Measurements from ENCODE around the gene PTPRM. TPM values are rescaled to one million over a fixed set of nuclear protein-coding genes. Genes with fewer than 3 reads are reported as not detected.

The PTPRM gene
- polyA plus RNA-seq, 3 donors = 89.6 to 94.8 (median 92.6) TPM

DNA sequence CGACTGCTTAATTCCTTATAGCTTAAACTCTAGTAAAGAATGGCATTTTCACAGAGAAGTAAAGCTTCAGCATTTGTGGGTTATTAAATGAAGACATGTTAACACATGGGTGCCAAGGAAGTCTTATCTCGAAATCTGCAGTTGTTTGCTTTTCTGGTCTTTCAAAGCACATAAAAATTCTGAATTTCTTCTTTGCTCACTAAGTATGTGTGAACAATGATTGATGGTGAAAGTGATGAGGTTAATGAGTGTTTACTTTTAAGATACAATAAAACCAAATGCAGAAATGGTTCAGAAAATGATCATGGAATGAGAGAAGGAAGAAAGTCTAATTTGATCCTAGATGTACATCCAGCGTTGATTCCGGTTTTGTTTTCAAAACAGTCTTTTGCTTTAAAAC, 807.6 kb downstream of the PTPRM start:
- no peak for DNase-seq (ENCODE audit: extremely low read depth in 1 of 11, low read depth in 9 of 11, low spot score in 4 of 11)

DNA sequence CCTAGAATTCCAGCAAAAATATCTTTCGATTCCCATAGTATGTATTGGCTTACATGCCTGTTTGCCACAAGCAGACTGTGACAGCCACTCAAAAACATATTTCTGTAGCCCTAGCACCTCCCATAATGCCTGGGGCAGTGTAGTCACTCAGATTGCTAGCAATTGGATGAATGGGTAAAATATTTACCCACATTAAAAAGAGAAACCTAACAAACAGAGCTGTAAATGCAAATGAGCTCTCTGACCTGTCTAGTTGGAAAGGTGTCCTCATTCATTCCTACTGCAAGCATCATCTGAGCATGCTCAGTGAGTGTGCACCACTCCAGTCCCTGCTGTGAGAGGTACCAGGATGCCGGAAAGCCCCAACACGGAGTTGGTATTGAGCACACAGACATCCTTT, 808.1 kb downstream of the PTPRM start:
- DNase-seq (ENCODE audit: extremely low read depth in 1 of 11, low read depth in 9 of 11, low spot score in 4 of 11) = no peak

DNA sequence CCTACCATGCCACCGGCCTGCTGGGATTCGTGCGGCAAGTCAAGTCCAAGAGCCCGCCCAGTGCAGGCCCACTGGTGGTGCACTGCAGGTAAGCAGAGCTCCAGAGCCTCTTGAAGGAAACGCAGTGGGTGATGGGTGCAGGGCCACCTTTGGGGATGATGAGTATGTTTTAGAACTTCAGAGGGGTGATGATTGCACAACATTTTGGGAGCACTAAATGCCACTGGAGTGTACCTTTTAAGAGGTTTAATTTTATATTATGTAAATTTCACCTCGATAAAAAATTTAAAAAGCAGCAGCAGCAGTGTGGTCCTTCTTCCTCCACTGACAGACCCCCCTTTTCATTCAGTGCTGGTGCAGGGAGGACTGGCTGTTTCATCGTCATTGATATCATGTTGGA, 809.0 kb downstream of the PTPRM start:
- DNase-seq (ENCODE audit: extremely low read depth in 1 of 11, low read depth in 9 of 11, low spot score in 4 of 11) = no peak

DNA sequence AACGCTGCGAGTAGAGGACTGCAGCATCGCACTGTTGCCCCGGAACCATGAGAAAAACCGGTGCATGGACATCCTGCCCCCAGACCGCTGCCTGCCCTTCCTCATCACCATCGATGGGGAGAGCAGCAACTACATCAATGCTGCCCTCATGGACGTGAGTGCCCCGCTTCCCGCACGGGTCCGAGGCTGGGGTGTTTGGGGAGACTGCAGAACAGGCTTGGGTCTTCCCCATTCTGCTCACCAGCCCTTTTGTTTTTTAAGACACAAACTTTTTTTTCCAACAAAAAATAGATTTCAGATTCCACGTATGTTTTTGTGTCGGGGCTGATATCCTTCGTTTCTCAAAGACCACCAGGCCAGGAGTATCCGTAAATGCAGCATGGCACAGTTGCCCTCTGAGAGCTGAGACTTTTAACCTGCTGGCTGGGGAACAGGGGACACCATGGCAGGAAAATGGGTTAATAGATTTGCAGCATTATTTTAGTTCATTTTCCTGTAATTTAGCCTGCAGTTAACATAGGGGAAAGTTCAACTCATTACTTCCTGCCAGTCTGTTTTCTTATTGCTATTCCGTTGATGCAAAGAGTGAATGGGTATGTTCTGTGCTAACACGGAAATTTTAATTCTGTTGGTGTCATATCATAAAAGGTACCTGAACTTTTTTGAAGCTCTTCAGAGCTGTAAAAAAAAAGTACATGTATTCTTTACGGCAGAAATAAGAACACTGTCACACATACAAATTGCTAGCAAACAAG, 812.2 kb downstream of the PTPRM start:
- DNase-seq (ENCODE audit: extremely low read depth in 1 of 11, low read depth in 9 of 11, low spot score in 4 of 11) = no peak

DNA sequence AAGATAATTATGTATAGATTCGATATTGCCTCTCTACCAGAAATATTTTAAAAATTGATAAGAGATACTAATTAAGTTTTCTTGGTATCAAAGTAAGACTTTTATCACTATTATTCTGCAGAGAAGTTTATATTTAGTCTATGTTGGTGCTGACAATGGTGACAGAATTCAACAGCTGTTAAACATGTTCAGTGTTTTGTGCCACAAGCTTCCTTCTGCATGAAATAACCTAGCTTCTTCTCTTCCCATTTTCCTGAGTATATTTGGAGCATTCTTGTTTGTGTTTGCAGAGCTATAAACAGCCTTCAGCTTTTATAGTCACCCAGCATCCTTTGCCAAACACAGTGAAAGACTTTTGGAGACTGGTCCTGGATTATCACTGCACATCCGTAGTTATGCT, 812.9 kb downstream of the PTPRM start:
- no peak for DNase-seq (ENCODE audit: extremely low read depth in 1 of 11, low read depth in 9 of 11, low spot score in 4 of 11)

DNA sequence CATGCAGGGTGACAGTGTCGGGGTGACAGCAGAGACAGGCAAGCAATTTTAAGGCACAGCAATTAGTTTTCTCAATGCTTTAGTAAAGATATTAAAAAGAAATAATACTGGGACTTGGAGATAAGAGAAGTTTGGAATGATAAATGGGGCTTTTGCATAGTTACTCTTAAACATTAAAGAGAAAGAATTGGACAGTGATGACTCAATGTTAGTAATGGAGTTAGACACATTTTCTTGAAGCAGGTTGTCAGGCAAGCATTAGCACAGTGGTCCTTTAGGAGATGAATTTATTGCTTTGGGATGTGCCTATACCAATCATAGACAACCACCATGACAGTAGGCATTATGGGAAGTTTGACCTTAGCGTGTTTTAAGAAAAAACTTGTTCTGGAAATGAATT, 813.8 kb downstream of the PTPRM start:
- no peak for DNase-seq (ENCODE audit: extremely low read depth in 1 of 11, low read depth in 9 of 11, low spot score in 4 of 11)

DNA sequence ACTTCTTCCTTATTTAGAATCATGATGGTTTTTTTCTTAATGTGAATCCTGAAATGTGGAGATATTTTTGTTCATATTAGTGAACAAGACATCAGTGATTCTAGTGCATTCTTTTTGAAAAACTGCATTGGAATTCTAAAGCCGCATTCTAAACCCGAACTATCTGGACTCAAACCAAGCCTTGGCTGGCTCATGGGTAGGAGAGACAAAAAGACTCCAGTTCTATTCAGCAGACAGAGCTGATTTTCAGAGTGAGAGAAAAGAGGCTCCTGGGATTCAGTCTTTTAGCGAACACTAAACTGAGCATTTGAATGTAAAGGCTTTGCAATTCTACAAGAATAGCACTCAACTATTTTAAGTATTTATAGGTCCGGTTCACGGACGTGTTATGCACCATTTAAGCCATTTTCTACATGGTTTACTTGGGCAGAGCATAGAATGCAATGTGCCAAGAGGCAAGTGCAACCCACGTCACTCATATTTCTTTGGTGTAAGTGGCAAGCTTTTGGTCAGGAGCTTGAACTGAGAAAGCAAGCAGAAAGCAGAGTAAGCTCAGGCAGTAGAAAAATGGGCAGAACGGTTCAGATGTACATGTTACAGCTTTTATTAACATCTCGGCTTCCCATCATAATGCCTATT, 814.8 kb downstream of the PTPRM start:
- no peak for DNase-seq (ENCODE audit: extremely low read depth in 1 of 11, low read depth in 9 of 11, low spot score in 4 of 11)

DNA sequence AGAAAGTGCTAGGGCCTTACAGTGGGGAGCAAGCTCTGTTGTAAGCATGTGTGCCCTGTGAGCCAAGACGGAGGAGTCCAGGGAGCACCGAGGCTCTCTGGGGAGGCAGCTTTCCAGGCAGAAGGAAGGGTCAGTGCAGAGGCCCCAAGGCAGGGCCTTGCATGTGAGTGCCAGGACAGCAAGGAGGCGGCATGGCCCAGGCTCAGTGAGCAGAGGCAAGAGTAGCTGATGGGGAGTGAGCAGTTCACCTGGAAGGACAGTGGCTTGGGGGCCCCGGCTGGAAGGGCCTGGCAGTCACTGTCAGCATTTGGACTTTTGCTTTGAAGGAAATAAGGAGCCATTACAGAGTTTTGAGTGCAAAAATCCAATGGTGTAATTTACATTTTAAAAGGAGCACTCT, 818.3 kb downstream of the PTPRM start:
- DNase-seq (ENCODE audit: extremely low read depth in 1 of 11, low read depth in 9 of 11, low spot score in 4 of 11) = no peak

DNA sequence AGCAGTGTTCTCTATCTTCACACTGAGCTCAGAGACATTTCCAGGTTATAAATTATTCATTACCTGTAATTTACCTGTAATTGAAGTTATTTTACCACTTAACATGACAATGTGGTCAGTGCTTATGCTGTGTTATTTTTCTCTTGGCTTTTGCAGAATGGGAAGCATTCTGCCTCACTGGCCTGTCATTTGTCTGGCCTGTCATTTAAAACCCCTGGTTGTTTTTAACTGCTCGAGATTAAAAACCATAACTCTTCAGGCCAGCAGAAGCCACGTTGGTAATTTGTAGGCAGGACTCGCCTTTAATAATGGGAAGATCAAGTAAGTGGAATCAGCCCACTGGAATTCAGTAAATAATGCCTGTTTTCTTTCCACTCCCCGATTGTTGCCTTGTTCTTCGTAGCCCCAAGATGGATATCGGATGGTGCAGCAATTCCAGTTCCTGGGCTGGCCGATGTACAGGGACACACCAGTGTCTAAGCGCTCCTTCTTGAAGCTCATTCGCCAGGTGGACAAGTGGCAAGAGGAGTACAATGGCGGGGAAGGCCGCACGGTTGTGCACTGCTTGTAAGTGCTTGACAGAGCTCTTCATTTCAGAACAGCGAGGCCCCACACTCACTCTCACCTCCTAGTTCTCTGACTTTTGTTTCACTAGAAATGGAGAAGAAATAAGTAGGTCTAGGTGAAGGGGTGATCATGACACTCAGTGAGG, 819.7 kb downstream of the PTPRM start:
- no peak for DNase-seq (ENCODE audit: extremely low read depth in 1 of 11, low read depth in 9 of 11, low spot score in 4 of 11)

DNA sequence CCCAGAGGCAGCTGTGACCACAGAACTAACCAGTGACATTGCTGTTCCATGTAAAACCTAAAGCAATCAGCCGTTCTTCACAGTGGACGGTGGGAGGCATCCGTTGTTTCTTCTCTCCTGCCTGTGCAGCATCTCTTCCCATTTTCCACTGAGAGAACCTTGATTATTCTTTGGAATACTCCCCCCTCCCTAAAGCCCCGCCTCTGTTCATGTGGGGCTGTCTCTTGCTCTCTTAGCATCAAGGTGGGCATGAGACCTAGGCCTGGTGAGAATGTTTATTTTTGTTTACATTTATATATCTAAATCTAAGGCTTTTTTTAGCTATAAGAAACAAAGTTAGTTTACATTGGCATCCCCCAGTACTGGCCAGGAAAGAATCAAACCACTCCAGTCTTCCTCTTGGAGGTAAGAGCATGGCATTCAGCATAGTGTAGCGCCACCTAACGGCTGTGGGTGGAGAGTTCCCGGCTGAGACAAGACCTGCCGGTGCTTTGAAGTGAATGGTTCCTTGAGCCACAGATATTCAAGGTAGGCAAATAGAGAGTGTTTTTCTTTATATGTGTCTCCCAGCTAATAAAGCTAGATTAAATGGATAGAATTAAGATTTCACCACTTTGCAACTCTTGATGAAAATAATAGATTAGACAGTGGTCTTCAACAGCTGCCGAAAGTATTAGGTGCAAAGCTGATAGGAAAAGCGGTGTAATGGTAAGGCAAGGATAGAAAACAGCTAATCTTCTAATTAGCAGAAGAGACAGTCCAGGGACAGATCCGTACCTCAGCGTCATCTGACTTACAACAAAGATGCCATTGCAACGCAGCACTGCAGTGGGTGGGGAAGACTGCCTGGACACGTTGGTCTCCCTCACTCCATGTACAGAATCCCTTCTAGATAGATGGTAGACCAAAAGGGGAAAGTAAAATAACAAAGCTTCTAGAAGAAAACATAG, 822.5 kb downstream of the PTPRM start:
- peak; percentile 50 to 75 (median 66) for DNase-seq (ENCODE audit: extremely low read depth in 1 of 11, low read depth in 9 of 11, low spot score in 4 of 11)

DNA sequence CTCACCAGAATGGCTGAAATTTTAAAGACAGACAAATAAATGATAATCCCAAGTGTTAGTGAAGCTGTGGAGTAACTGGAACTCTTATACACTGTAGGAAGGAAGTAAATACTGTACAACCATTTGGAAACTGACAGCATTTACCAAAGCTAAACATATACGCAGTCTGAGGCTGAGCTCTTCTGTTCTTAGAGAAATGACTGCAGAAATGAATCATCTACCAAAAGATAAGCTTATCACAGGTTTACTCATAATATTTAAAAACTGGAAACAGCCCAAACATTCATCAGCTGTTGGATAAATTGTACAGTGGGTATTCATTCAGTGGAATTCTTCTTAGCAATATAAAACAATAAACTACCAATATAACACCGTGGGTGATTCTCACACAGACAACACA, 824.0 kb downstream of the PTPRM start:
- DNase-seq (ENCODE audit: extremely low read depth in 1 of 11, low read depth in 9 of 11, low spot score in 4 of 11) = no peak

DNA sequence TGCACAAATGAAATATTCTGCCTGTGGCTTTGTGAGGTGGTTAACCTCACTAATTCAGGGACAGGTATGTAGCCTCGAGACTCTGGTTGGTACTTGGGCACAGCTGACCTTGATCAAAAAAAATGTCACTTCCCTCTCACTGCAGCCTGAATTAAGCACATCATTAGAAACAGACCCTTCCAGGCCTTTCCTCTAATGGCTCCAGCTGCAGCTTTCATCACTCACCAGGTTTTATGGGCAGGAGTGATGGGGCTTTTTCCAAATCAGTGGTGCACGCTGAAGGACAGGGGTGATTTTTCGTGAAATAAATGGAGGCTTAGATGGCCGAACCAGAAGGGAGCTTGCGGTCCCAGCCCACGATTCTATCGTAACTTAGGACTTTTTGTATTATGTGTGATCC, 829.1 kb downstream of the PTPRM start:
- DNase-seq (ENCODE audit: extremely low read depth in 1 of 11, low read depth in 9 of 11, low spot score in 4 of 11) = peak in 1 of 11 donors; percentile 10

DNA sequence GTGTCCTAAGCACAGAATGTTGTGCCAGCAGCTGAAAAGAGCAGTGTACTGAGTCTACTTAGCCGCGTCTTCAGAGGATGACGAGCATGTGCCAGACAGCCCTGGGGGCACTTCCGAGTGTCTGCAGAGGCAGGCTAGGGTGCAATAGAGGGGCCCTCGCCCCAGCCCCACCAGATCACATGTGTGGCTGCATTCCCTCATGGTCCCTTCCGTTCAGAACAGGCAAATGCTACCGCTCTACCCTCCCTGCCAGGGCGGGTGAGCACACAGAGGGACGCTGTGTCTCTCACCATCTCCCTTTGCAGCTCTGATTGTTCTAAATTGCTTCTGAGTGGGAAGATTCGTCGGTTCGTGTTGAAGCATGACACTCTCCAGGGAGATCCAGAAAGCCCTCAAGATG, 829.9 kb downstream of the PTPRM start:
- no peak for DNase-seq (ENCODE audit: extremely low read depth in 1 of 11, low read depth in 9 of 11, low spot score in 4 of 11)

DNA sequence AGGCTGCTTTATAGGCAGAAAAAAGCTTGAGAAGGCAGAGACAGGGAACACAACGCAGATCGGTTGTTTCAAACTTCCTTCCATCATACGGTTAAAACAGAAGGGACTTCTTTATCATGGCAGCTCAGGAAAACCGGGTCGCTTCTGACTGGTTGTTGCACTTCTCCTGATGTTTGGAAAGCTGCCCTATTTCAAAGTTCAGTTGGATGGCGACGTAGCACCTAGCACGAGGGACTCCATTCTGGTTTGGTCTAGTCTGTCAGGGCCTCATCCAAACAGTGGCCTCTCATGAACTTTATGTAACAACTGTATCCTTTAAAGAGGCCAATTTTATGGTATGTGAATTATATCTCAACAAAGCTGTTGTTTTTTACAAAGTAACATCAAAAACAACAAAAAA, 832.0 kb downstream of the PTPRM start:
- DNase-seq (ENCODE audit: extremely low read depth in 1 of 11, low read depth in 9 of 11, low spot score in 4 of 11) = no peak

DNA sequence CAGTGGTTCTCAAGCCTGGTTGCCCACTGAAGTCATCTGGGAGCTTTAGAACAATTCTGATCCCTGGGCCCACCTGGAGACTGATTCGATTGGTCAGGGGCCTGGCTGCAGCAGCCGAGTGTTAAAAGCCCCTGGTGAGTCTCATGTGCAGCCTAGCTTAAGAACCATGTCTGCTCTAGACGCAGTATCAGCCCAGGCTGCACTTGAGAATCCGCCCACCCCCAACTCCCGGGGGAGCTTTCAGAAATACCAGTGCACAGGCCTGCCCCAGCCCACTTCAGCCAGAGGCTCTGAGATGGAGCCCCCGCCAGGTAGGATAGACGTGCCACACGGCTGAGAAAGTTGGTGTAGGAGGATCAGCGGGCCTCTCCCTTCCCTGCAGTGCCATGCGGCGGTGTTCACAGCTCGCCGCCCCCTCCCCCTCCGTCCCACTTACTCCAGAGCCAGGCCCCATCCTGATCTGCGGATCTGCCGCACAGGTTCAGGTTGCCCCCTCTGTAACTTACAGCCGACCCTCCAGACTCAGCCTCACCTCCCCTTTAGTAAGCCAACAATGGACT, 833.2 kb downstream of the PTPRM start:
- no peak for DNase-seq (ENCODE audit: extremely low read depth in 1 of 11, low read depth in 9 of 11, low spot score in 4 of 11)

DNA sequence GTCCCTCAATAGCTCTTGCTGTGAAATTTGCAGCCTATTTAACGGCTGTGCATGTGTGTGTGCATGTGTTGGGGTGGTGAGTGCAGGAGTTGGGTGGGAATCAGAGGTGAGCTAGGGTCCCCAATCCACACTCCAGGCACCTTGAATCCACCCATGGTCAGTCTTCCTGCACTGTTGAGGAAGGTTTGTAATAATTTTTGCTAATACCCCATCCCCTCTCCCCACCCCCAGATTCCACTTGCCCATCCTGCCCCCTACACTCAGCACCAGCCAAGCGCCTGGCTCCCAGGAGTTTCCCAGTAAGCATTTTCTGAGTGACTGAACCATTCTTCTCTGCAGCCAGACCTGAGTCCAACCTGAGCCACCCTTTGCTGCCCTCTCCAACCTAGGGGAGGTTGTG, 833.7 kb downstream of the PTPRM start:
- no peak for DNase-seq (ENCODE audit: extremely low read depth in 1 of 11, low read depth in 9 of 11, low spot score in 4 of 11)

DNA sequence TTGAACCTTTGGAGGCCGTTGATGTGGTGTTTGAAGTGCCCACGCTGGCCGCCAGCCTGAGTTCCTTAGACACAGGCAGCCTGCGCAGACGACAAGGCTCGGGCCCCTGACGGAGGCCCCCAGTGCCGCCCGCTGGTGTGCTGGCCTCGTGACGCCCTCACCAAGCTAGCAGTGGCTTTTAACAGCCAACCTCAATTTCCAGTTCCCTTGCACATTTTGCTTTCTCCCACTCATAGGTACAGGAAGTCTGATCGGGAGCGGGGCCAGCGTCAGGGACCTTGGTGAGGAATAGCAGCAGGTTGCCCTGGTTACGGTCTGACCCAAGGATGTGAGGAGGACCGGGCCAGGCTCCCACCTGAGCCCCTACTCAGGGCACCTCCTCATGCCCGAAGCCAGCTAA, 834.5 kb downstream of the PTPRM start:
- DNase-seq (ENCODE audit: extremely low read depth in 1 of 11, low read depth in 9 of 11, low spot score in 4 of 11) = no peak

DNA sequence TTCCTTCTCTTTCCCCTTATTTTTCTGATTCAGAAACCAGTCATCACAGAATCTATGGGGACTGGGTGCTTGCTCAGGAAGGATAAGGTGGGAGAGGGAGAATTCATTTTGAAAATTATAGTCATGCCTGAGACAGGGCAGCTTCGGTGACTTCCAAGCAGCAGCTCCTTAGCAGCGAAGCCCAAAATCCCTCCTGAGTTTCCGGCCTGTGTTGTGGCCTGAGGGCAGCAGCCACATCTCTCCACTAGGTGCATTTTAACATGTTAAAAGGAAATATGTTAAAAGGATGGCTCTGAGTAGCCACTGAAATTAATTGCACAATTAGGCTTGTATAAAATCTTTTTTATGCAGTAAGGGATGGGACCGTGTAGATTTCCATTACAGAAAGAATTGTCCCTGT, 835.1 kb downstream of the PTPRM start:
- no peak for DNase-seq (ENCODE audit: extremely low read depth in 1 of 11, low read depth in 9 of 11, low spot score in 4 of 11)

DNA sequence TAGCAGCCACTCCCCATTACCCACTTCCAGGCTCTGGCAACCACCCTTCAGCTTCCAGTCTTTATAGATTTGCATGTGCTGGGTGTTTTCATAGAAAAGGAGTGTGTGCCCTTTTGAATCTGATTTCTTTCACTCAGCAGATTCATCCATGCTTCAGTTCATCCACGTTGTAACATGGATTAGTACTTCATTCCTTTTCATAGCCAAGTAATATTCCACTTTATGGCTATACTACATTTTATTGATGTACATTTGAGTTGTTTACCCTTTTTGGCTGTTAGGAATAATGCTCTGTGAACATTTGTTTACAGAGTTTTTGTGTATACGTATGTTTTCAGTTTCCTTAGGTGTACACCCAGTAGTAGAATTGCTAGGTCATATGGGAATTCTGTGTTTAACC, 836.6 kb downstream of the PTPRM start:
- DNase-seq (ENCODE audit: extremely low read depth in 1 of 11, low read depth in 9 of 11, low spot score in 4 of 11) = no peak

Measured in renal cortex interstitium (tissue), 11 donors.